CD14-positive monocyte (primary cell): ENCODE measurements around the gene IL1RAPL1. TPM values are rescaled to one million over a fixed set of nuclear protein-coding genes. Genes with fewer than 3 reads are reported as not detected.

ENCODE experiments used
- DNase-seq, 3 donors: peaks; one replicate each; pipeline ENCODE4 v3.0.0-alpha.2; 2011 to 2022
- H2AFZ ChIP-seq: 2 replicates; pipeline ENCODE4 v1.6.0; 2012; ENCODE audit warnings: mild to moderate bottlenecking, low read depth, low read length, inconsistent platforms; ENCODE audit not compliant: insufficient read depth, poor library complexity, severe bottlenecking
- H3K27ac ChIP-seq, 2 donors: 1 replicate in 1 of 2; 2 replicates in 1 of 2; pipeline ENCODE4 v1.5.1; 2012 to 2013; ENCODE audit warnings: low read length in 2 of 2, control low read depth in 1 of 2, inconsistent platforms in 1 of 2, low read depth in 1 of 2, mild to moderate bottlenecking in 1 of 2
- H3K27me3 ChIP-seq, 2 donors: one replicate each; pipeline versions ENCODE4 v1.6.0 to v1.6.1; 2011 to 2013; ENCODE audit warnings: low read length in 2 of 2; ENCODE audit not compliant: control insufficient read depth in 2 of 2, insufficient read depth in 2 of 2
- H3K36me3 ChIP-seq, 2 donors: replicated peaks in 1 of 2; 1 replicate in 1 of 2; 2 replicates in 1 of 2; pipeline versions ENCODE4 v1.5.1 to v1.6.1; 2012 to 2013; ENCODE audit warnings: low read length in 2 of 2, control low read depth in 1 of 2, inconsistent platforms in 1 of 2, mild to moderate bottlenecking in 1 of 2; ENCODE audit not compliant: insufficient read depth in 2 of 2, control insufficient read depth in 1 of 2
- H3K4me1 ChIP-seq, 2 donors: 1 replicate in 1 of 2; 2 replicates in 1 of 2; pipeline versions ENCODE4 v1.5.1 to v1.6.1; 2012 to 2013; ENCODE audit warnings: low read length in 2 of 2, control low read depth in 1 of 2, inconsistent platforms in 1 of 2, mild to moderate bottlenecking in 1 of 2, moderate library complexity in 1 of 2; ENCODE audit not compliant: insufficient read depth in 2 of 2, control insufficient read depth in 1 of 2
- H3K4me2 ChIP-seq: replicated peaks from 2 replicates; pipeline ENCODE3; 2012; ENCODE audit warnings: low read length, moderate library complexity, mild to moderate bottlenecking; ENCODE audit not compliant: poor library complexity, severe bottlenecking; ENCODE audit errors: extremely low read depth
- H3K4me3 ChIP-seq, 3 experiments: fragments of 200-600 bp in 1 of 3; sonication (generic) in 1 of 3; replicated peaks in 1 of 3; 1 replicate in 2 of 3; 2 replicates in 1 of 3; pipeline ENCODE4 v1.5.1; 2011 to 2013; ENCODE audit warnings: low read length in 3 of 3, mild to moderate bottlenecking in 3 of 3, control low read depth in 2 of 3, low read depth in 2 of 3, inconsistent platforms in 1 of 3, moderate library complexity in 1 of 3
- H3K79me2 ChIP-seq: 2 replicates; pipeline ENCODE4 v1.6.0; 2012; ENCODE audit warnings: mild to moderate bottlenecking, control low read depth, inconsistent platforms, low read length, moderate library complexity; ENCODE audit not compliant: insufficient read depth
- H3K9ac ChIP-seq: 2 replicates; pipeline ENCODE4 v1.6.0; 2017; ENCODE audit warnings: low read length, mild to moderate bottlenecking; ENCODE audit not compliant: insufficient read depth, poor library complexity, severe bottlenecking
- H3K9me3 ChIP-seq, 2 donors: replicated peaks in 1 of 2; 1 replicate in 1 of 2; 2 replicates in 1 of 2; pipeline versions ENCODE4 v1.5.1 to v1.6.1; 2012 to 2013; ENCODE audit warnings: low read length in 2 of 2, control low read depth in 1 of 2; ENCODE audit not compliant: control insufficient read depth in 1 of 2, insufficient read depth in 1 of 2
- H4K20me1 ChIP-seq: 2 replicates; pipeline ENCODE4 v1.6.0; 2012; ENCODE audit warnings: mild to moderate bottlenecking, low read length, control low read depth, moderate library complexity; ENCODE audit not compliant: insufficient read depth
- H3K27ac Mint-ChIP-seq, 7 donors: one replicate each; pipeline ENCODE4 v1.8.0; 2020; ENCODE audit warnings: mild to moderate bottlenecking in 7 of 7, mixed read lengths in 7 of 7, moderate library complexity in 6 of 7, inconsistent platforms in 2 of 7
- H3K27me3 Mint-ChIP-seq, 3 donors: one replicate each; pipeline ENCODE4 v1.8.0; 2021 to 2022; ENCODE audit warnings: low read depth in 3 of 3, mild to moderate bottlenecking in 3 of 3, mixed read lengths in 3 of 3, moderate library complexity in 3 of 3, inconsistent platforms in 1 of 3
- H3K36me3 Mint-ChIP-seq, 2 donors: one replicate each; pipeline ENCODE4 v1.8.0; 2020; ENCODE audit warnings: mixed read lengths in 2 of 2, inconsistent platforms in 1 of 2, mild to moderate bottlenecking in 1 of 2
- H3K4me1 Mint-ChIP-seq: one replicate; pipeline ENCODE4 v1.8.0; 2020; ENCODE audit warnings: mild to moderate bottlenecking, mixed read lengths
- H3K4me3 Mint-ChIP-seq, 2 donors: one replicate each; pipeline ENCODE4 v1.8.0; 2020; ENCODE audit warnings: mild to moderate bottlenecking in 2 of 2, mixed read lengths in 2 of 2, moderate library complexity in 1 of 2
- H3K9me3 Mint-ChIP-seq, 7 donors: one replicate each; pipeline ENCODE4 v1.8.0; 2020 to 2022; ENCODE audit warnings: mixed read lengths in 7 of 7, mild to moderate bottlenecking in 6 of 7, moderate library complexity in 6 of 7, inconsistent platforms in 2 of 7
- CTCF ChIP-seq: fragments of 200-600 bp; IDR thresholded peaks from one replicate; pipeline ENCODE4 v1.8.0; 2022; ENCODE audit warnings: antibody characterized with exemption, mild to moderate bottlenecking
- WGBS: methylation state at CpG from one replicate; pipeline ENCODE4 v1.1.5; 2013; ENCODE audit warnings: missing lambda C conversion rate; ENCODE audit not compliant: insufficient coverage; 5-methylcytosine and 5-hydroxymethylcytosine counted together
- intact Hi-C, 2 donors: fragments of 100-400 bp; cut with micrococcal nuclease; formaldehyde crosslinking; loops; one replicate each; pipeline versions ENCODE4 v1.15.0 to v1.15.1; 2023
- polyA plus RNA-seq, 3 donors: library from polyadenylated mRNA; depleted of rRNA in 1 of 3; unstranded in 2 of 3; stranded (reverse) in 1 of 3; fragments of 300-500 nt in 2 of 3; fragments of >200 nt in 1 of 3; fragmentation: Illumina TruSeq in 2 of 3; gene quantifications; 1 replicate in 2 of 3; 2 replicates in 1 of 3; pipeline ENCODE4 v1.2.3, GENCODE V29; 2012 to 2021

The IL1RAPL1 gene
- polyA plus RNA-seq, 3 donors = not detected

GRCh38 chrX:29148511-29148910 is 561.3 kb downstream of the IL1RAPL1 start:
- H3K4me2 ChIP-seq = no peak overlapping the region
- Mint-ChIP-seq H3K27ac (no peak overlapping the region), H3K27me3 (no peaks in the 10 kb centered on the region), H3K36me3 (no peaks in the 10 kb centered on the region), H3K4me3 (no peak overlapping the region), H3K4me1 (no peaks in the 10 kb centered on the region), H3K9me3 (peaks cover 0 to 5% (median 2%) of the 10 kb centered on the region in 7 donors)
- no peak overlapping the region for H3K9ac ChIP-seq
- H3K9me3 ChIP-seq = no peaks in the 10 kb centered on the region
- H4K20me1 ChIP-seq = no peaks in the 10 kb centered on the region
- no peak for TF ChIP-seq CTCF
- WGBS = no CpG with 5 or more reads among the region's 5 CpGs
- H3K79me2 ChIP-seq = no peaks in the 10 kb centered on the region
- DNase-seq = no peak
- H3K4me3 ChIP-seq = no peak overlapping the region
- H3K36me3 ChIP-seq = no peaks in the 10 kb centered on the region
- no peaks in the 10 kb centered on the region for H3K4me1 ChIP-seq
- intact Hi-C loops = no loop called here
- no peak overlapping the region for H2AFZ ChIP-seq
- H3K27me3 ChIP-seq = no peaks in the 10 kb centered on the region
- H3K27ac ChIP-seq = no peak overlapping the region

- no peak overlapping the region for H3K27ac Mint-ChIP-seq
- Histone ChIP-seq H3K79me2 (no peaks in the 10 kb centered on the region), H2AFZ (no peak overlapping the region), H3K36me3 (no peaks in the 10 kb centered on the region), H3K4me3 (no peak overlapping the region), H4K20me1 (no peaks in the 10 kb centered on the region), H3K27ac (no peak overlapping the region), H3K27me3 (no peaks in the 10 kb centered on the region), H3K9ac (no peak overlapping the region), H3K9me3 (no peaks in the 10 kb centered on the region), H3K4me1 (no peaks in the 10 kb centered on the region), H3K4me2 (no peak overlapping the region)
- DNase-seq = no peak
- H3K4me1 Mint-ChIP-seq = no peaks in the 10 kb centered on the region
- intact Hi-C loops = no loop called here
- no peak for TF ChIP-seq CTCF
- H3K9me3 Mint-ChIP-seq = peaks cover 0 to 5% (median 2%) of the 10 kb centered on the region in 7 donors
- no peak overlapping the region for H3K4me3 Mint-ChIP-seq
- H3K27me3 Mint-ChIP-seq = peaks cover 0 to 2% (median 0%) of the 10 kb centered on the region in 3 donors
- no peaks in the 10 kb centered on the region for H3K36me3 Mint-ChIP-seq
- WGBS = no CpG with 5 or more reads among the region's 3 CpGs
Observed at GRCh38 chrX:29155286-29155685, 568.0 kb downstream of the IL1RAPL1 start.
